HuH-7.5 (cell line): Measurements from ENCODE around the gene CISH.

Source experiments
- DNase-seq: peaks from one replicate; pipeline ENCODE4 v3.0.0; 2011; ENCODE audit warnings: low spot score

CISH gene

DNA sequence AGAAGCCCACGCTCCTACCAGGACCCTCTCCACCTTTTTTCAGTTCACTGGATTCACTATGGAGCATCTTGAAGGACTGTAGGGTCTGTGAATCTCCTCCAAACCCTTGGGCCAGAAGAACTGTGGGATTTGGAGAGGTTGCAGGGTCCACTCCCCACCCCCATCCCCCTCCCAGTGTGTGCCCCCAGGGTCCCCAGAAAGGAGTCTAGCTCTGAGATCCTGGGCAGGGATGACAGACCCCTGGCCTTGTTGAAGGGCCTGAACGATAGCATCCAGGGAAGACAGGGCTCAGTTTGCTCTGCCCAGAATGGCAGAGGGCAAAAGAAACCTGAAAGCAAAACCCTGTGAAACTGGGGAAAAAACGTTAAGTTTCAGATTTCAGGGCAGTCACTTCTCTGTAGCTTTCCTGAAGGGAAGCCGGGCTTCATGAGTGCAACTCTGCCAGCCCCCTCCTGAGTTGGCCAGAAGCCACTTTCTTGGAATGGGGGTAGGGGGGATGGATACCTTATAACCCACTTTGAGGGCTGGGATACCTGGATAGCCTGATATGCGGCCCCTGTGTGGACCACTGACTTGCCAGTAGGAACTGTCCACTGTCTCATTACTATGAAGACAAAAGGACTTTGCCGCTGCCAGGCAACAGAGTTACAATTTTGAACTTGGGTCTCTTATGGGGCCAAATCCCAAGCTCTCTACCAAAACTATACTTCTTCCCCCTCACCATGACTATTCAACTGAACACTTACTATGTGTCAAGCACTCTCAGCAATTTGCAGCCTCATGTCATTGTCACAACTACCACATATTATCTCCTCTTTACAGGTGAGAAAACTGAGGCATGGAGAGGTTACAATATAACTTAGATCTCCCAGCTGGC lies 1.6 kb upstream of the CISH start:
- DNase-seq = no peak

DNA sequence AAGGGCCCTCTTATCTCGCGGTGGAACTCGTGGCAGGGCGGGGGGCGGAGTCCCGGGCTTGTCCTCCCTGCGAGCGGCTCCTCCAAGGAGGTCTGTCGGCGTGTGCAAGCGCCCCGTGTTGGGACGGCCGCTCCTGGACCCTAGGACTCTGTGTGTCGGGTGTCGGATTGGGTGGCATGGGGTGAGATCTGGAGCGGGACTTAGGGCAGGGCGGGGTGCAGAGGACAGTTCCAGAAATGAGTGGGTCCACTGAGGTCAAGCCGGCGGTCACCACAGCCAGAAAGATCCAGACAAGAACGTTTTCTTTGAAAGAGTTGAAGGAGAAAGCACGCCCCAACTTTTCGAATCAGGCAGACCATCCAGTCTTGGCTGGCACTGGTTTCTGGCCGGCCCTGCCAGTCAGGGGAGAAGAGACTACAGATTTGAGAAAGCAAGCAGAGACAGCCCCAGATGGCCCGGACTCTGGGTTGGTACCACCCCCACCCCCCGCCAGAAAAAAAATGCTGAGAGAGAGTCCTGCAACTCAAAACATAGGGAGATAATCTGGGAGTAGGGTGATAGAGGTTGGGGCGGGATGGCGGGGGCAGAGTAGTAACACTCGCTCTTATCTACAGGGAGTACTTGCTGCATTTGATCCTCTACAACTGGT lies 784 bp upstream of the CISH start:
- no peak for DNase-seq

DNA sequence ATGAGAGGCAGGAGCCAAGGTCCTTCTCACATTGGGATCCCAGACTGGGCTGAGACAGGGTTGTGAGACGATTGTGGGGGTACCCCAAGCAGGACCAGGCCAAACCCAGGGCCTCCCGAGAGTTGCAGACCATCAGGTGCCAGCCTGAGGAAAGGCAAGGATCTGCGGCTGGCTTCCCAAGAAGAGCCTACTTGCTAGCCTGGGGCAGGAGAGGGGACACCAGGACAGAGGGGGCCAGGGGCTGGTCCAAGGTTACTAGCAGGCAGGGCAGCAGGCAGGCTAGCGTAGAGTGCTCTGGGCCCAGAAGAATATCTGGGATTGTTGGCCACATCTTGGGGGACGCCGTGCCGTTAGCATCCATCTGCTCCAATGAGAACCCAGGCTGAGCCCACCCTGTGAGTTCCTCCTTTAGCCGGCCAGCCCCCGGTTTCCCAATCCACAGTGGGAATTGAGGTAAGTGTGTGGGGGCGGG lies 546 bp downstream of the CISH start:
- DNase-seq = no peak

DNA sequence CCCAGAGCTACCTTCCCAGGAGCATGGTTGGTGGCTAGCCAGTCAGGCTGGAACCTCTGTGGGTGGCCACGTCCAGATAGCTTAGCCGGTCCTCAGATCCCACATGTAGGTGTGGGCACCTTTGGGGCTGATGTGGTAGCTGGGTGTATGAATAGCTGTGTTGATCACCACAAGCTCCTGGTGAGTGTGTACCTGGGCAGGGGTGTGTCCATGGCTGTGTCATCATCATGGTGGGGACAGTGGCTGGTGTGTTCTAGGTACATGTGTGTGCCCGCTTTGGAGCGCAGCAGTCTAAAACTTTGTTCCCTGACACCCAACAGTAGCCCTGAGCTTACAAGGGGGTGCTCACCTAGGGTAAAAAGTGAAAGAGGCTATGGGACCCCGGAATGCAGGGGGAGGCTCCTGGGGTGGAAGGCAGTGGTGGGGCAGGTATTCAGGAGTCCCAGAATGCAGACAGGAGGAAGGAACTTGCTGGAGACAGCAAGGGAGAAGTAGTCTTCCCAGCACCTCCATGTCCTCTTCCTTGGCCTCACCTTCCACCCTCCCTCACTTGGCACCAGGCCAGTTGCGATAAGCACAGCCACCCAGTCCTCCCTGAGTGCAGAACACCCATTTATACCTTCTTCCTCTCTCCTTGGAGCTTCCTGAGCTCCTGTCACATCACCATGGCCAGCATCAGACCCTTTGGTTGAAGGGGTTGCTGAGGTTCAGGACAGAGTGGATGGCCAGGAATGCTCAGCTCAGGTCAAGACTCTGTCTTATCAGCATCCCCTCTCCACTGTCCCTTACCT lies 1.2 kb downstream of the CISH start:
- no peak for DNase-seq

DNA sequence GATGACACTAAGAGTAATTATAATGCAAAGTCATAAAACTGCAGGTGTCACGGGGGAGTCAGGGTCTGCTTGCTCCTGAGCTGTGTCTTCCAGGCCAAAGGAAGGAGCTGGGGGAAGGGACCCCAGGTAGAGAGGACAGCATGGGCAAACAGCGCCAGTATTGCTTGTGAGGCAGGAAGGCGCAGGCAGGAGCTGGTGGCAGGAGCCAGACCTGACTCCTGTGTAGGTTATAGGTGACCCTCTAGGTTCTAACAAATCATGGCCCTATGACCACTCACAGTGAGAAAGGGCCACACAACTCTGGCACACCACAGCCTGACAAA lies 1.9 kb downstream of the CISH start:
- no peak for DNase-seq

DNA sequence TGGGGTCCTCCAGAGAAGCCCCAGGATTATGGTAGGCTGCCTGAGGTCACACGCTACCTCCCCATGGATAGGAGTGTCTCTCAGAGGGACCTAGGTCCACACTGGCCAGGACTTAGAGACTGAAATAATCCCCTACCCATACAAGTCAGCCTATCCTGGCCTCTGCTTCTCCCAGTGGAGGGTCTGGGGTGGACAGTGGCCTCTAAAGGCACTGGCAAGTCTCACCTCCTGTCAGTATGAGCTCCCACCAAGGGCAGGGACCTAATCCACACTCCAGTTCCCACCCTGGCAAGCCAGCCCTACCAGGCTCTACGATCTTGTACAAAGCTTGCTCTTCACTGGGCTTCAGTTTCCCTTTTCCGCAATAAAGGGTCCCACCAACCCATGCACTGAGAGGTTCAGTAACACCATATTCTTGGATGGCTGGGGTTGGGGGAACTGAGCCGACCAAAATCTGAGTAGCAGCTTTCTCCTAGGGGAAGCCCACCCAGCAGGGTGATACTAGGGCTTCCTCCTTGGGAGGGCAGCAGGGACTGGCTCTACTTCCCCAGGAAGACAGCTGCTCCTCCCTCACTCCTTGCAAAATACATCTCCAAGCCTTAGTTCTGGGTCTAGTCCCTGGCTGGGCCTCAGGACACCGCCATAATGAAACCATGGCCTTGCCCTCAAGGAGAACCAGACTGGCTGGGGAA lies 2.4 kb downstream of the CISH start:
- DNase-seq = no peak

DNA sequence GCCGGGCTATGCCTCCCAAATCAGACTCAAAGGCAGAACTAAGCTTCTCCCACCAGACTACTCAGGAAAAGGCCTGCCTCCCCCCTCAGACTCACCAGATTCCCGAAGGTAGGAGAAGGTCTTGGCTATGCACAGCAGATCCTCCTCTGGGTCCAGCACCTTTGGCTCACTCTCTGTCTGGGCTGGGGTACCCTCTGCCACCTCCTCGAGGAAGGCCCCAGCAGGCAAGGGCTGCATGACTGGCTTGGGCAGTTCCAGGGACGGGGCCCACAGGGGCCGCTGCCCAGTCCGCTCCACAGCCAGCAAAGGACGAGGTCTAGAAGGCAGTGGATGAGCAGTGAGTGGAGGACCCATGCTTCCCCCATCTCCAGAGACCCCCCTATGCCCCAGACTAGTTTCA lies 3.3 kb downstream of the CISH start:
- no peak for DNase-seq

DNA sequence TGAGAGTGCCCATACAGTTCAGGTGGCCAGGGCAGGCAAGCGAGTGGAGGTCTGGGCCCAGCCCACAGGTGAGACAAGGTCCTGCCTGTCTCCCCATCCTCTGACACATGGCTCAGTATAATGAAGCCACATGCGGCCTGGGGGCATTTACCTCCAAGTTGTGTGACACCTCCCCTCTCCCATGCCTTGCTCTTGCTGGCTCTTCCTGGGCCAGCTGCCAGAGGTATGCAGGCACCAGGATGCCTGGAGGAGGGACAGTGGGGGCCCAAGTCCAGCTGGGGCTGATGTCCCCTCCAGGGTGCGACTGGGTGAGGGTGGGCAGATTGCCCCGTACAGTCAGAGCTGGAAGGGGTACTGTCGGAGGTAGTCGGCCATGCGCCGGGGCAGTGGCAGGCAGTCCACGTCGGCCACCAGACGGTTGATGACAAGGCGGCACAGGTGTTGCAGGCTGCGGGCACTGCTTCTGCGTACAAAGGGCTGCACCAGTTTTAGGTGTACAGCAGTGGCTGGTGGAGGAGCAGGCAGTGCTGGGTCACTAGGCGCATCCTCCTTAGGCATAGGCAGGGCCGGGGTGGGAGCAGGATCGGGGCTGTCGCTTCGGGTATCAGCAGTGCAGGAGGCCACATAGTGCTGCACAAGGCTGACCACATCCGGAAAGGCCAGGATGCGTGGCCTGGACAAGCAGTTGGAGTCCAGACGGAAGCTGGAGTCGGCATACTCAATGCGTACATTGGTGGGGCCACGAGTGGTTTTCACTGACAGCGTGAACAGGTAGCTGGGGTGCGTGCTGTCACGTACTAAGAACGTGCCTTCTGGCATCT lies 4.1 kb downstream of the CISH start:
- DNase-seq = no peak

DNA sequence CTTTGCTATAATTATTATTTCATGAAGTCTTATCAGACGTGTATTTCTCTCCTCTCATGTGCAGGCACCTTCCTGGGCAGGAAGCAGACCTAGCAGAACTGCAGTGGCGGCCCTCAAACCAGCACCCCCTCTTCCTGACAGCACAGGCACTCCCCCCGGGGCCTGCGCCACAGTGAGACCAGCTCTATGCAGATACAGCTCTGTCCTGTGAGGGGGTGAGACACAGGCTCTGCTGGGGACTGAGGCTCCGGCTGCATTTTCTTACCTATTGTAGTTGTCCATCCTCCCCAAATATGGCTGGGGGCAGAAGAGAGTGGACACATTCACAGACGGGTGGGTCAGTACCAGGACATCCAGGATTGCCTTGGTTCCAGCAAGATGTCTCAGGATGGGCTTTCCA lies 5.0 kb downstream of the CISH start:
- no peak for DNase-seq

DNA sequence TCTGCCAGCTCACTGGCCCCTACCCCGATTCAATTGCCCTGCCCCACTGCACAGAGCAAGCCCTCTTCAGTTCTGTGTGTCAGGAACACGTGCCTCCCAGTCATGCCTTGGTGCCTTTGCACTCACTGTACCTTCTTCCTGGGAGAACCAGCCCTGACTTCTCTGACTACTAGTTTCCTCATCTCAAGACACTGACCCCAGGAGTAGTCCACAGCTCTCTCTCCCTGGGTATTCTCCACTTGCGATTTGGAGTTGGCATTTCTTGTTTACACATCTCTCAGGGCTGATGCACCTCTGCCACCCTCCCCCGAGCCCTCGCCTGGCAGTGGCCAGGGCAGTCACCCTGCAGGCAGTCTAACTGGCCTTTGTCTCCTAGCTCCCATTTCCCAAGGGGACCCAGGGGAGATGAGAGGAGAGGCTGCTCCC lies 5.7 kb downstream of the CISH start:
- no peak for DNase-seq

DNA sequence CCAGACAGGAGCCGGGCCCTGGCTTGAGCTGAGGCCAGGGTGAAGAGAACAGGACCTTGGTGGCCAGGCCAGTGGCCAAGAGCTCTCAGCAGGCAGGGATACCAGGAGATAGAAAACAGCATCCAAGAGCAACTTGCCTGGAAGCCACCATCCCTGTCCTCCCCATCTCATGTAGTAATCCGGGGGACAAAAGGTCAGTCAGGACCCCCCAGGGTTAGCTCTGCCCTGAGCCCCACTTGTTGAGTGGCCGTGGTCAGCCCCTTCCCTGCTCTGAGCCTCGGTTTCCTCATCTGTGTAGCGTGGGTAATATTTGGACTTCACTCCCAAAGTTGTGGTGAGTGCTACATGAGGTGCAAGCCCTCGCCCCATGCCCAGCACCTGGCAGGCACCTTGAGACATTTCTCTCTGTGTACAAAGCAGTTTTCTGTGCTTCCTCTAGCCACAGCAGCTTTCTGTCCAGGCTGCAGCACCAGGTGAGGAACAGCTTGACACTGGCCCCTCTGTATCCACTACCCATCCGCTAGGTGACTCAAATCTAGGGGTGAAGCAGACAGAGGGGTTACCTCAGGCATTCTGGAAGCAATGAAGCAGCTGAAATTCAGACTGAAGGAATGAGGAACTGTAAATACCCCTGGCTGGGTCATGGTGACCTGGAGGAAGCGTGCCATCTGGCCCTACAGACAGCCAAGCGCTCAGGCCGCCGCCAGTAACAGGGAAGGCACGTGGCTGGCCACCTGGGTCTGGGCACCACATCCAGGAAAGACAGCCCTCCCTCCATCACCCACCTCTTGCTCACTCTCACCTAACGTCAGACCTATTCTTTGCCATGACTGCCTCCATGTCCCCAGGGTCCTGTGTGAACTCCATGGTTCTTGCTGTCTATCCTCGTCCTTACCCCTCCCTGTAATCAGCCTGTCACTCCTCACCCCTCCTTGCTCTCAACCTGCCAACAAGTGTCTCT lies 6.7 kb downstream of the CISH start:
- no peak for DNase-seq

DNA sequence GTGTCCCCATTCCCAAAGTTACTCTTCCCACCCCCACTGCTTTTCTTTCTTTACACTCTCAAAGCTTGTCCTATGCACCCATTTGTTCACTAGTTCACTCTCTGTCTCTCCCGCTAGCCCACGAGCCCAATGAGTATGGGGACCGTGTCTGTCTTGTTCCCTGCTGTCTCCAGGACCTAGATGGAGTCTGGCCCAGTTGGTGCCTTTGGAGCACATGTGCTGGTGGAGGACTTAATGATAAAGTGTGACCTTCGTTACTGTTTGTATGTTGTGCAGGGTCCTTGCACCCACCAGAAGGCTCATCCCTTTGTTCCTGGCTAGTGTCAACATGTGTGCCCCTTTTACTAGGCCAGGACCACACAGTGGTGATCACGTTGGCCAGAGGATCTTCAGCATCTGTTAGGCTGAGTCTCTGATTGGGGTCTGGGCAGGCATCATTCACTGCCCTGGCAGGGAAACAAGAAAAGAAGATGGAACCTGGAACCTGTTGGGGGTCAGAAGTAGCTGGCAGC lies 7.4 kb downstream of the CISH start:
- no peak for DNase-seq

DNA sequence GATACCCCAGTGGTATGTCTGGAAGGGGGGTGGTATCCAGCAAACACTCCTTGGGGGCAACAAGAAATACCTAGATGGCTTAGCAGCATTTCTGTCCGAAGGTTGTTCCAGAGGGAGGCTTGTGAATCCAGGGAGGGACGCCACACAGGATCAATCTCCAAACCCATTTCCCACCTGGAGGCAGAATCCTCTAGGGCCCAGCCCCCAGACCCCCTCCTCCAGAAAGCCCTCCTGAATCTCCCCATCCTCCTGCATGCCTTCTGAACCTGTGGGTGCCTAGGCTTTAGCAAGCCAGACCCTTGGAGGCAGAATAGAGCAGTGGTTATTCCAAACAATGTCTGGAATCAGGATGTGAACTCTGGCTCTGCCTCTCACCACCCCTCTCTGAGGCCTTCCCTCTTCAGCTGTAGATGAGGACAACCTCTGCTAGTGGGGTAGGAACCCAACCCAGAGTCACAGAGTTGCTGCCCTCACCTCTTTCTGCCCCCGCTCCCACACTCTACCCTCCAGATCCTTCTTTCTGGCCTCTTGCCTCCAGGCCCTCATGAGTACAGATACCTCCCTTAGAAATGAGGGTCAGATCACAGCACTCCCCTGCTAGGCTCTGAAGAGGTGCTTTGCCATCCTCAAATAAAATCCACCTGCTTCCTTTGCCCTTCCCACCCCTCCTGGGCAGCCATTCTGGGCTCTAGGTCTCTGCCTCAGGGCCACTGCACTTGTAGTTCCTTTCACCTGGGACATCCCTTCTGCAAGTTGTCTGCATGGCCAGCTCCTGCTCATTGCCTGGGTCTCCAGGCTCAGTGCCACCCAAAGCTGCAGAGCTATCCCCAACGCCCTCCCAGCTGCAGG lies 8.1 kb downstream of the CISH start:
- DNase-seq = no peak

DNA sequence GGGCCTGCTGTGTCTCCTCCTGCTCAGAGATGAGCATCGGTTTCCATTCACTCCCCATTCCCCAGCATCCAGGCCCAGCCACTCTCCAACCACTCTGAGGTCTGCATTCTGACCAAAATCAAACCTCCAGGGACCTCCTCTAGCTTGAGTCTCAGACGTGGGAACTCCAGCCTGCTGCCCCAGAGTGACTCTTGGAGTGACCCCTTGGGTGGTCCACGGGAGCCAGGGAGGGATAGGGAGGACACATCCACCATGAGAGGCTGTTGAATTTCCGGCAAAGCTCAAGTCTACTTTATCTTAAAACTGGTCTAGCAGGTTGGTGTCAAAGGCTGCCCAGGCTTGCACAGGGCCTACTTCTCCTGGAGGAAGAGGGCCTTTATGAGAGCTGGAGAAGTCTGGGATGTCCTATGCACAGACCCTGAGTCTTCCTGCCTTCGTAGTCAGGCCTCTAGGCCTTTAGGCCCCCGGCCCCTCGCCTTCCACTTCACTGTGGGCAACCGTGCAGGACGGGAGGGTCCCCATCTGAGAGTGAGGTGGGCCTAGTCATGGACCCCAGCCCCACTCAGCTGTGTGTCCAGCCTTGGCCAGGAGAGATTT lies 8.9 kb downstream of the CISH start:
- DNase-seq = no peak

DNA sequence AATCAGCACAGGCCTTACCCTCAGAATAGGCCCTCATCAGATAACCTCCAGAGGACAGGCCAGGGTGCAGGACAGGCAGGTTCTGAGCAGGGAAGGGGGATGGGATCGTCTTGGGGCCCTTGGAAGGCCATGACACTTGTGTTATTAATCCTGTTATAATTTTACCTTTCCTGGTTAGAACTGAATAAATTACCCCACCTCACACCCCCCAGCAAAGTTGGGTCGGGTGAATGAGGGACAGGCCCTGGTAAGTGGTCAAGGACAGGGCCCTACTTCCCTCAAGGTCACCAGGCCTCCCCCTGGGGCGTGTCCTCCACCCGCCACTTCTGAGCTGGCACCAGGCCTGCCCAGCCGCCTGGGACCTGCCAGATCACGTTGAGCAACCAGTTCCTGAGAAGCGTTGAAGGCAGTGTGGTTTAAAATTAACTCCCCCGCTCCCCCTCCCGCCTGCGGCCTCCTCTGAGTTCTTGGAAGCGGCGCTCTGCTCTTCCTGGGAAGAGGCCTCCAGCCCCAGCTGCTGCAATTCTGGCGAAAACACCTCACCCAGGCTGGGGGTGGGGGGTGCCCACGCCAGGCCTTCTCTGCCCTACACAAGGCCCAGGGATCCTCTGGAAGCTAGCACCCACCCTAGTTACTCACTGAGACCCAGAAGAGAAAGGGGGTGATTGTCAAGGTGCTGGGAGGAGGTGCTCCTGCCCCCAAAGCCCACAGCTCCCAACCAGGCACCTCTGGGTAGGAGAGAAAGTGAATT lies 10.6 kb downstream of the CISH start:
- peak; percentile 84 for DNase-seq

DNA sequence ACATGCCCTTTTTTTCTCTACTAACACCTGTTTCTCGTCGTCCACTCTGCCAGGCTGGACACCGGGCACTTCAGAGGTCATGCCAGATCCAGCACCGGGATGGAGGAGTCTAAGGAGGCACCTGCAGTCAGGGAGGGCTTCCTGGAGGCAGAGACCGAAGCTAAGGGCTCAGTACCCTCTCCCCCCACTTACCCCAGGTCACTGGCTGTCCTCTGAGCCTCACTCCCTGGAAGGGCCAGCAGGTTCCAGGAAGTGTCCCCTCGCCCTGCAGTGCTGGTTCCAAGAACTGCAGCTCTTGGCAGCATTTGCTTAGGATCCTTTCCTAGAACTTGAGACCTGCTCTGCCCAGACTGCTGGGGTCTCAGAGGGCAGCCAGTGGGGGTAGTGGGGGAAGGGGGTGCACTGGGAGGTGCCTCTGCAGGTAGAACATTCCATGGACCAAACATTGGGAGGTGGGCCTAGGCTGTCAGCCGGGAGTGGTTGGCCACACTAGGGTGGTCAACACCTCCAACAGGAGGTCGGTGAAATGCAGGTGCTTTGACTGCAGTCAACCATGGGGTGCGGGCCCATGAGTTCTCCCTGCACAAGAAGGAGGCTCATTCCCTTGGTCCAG lies 11.3 kb downstream of the CISH start:
- no peak for DNase-seq

DNA sequence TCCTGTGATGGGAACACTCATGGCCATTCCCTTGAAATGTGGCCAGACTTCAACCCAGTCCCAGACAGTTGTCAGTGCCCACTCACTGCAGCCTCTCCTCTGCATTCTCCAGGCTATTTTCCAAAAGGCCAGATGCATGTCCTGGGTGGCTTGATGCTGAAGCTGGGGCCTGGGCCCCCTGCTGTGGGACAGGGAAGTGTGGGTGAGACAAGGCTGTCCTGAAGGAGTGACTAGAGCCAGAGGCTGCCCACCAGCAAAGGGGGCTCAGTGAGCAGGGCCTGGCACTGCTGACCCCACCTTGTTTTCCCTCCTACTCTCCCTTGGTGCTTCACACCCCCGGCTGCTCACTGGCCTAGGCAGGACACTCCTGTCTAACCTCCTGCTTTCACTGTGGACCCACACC lies 11.9 kb downstream of the CISH start:
- no peak for DNase-seq
